Measurements from ENCODE around the gene CENPF.

DNA sequence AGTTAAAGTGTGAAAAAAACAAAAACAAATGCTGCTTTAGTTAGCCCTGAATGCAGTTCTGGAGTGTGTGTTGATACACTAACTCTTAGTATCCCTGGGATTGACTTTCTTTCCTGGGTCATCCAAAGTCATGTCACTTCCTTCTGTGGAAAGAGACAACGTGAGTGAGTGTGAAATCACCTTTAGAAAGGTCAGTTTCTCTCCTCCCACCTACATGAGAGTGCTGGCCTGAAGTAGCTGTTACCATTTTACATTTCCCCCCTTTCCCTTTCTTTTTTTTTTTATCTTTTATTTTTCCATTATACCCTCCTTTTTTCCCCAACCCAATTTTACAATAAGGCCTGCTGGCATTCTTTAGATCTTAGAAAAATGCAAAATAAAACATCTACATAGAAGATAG lies 55.2 kb downstream of the CENPF start:
- TF ChIP-seq EZH2phosphoT487 (IDR thresholded peaks at IDR 0.05; ENCODE audit: insufficient read depth, low read depth) (no peak), EZH2 (IDR thresholded peaks at IDR 0.05; ENCODE audit: insufficient read depth, poor library complexity, severe bottlenecking) (no peak)

Data from GM23248 (cell line).